Hematopoietic multipotent progenitor cell treated with erythropoietin and hydrocortisone succinate and interleukin-3 and kit ligand, for 4 days (in vitro differentiated cells): Measurements from ENCODE around the gene KRTAP13-3.

Source experiments
- DNase-seq: peaks from one replicate; pipeline ENCODE4 v3.0.0-alpha.2; 2015

KRTAP13-3 gene, protein sequence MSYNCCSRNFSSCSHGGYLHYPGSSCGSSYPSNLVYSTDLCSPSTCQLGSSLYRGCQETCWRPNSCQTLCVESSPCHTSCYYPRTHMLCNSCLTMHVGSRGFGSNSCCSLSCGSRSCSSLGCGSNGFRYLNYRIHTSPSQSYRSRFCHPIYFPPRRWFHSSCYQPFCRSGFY

DNA sequence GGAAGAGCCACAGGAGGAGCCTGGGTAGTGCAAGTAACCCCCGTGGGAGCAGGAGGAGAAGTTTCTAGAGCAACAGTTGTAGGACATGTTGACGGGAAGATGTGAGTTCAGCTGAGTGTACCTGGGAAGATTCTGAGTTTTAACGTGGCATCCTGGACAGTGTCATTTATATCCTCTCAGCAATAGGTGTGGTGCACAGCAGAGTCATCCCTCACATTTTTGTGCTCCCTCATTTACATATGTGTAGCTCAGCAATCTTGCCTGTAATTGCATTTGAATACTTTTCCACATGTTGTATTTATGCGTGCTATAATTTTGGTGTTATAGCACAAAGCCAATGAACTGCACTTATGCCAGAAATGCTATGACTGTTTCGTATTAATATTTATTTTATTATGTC lies at the start of gene KRTAP13-3:
TSS of gene KRTAP13-3 (minus strand) at position 101 of the 400 bp plus-strand sequence. CDS start at position 87, 14 bp downstream.
- no peak for DNase-seq

DNA sequence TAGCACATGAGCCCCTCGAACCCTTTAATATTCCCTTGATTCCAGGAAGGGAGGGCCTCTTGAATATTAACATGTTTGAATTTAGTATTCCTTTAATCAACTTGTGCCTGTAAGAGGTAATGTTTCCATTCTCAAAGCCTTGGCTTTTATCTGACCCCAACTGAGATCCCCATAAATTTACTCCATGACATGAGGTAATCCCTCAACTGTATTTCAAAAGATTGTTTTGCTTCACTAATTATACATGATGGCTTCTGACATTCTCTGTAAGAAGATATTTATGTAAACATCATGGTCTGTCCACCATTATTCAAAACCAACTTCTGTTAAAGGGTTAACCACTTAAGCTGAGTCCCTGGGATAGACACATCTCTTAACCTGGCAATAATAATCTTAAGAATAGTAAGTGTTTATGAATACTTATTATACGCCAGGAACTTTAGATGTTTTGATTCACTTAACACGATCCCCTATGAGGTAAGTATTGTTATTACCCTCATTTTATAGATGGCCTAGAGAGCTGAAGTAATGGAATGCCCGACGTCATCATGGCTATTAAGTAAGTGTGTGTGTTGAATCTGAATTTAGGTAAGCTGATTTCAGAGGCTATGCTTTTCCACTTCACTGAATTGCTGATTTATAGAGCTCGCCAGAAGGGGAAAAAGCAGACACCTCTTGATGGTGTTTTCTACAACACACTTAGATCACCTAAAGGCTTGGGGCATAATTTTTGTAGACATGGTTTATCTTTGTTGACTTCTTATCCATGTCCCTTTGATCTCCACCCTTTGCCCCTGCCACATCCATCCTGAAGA lies 43.4 kb upstream of the KRTAP13-3 start:
- DNase-seq = no peak

DNA sequence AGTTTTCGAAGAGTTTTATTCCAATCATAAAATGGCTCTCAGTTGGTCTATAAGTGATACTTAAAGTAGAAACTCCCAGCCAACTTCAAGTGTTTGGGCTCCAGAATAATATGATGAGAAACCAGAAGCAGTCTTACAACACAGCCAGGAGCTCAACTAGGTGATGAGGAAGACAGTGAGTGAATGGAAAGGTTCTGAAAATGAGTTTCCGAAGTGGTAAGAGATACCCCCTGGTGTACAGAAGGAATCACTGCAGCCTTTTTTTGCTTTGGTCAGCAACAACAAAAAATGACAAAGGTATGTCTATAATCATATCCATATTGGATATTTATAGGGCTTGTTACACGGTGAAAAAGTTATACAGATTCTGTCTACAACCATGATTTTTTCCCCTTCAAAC lies 38.0 kb upstream of the KRTAP13-3 start:
- DNase-seq = peak; percentile 14

DNA sequence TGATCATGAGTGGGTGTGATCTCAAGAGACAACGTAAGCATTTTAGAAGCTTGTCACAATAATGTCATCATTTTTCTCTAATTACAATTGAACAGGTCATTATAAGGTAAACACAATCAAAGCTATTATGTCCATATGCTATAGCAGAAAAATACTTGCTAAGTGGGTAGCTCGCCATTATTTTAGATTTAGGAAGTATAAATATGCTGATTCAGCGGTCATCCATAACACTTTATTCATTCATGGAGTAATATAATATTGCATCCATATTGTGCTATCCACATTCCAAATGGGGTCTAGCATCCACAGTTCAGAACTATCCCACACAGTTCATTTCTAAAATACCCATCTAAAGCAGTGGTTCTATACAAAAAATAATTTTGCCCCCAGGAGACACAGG lies 22.8 kb upstream of the KRTAP13-3 start:
- DNase-seq = no peak

DNA sequence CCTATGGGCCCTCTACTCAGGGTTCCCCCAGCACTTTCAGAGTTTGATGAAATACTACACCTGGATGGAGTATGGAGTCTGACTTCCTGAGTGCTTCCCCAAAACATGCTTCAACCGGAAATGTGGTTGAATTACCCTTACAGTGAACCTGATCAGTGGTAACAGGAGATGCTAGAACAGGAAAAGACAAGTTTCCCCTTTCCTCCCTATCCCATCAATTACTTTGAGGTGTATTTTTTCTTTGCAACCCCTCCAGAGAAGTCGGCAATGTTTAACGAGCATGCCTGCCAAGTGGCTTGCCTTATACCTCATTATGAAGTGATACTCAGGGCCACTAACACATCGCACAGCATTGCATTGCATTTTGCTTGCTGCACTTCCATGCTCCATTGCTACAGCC lies 21.3 kb upstream of the KRTAP13-3 start:
- no peak for DNase-seq

DNA sequence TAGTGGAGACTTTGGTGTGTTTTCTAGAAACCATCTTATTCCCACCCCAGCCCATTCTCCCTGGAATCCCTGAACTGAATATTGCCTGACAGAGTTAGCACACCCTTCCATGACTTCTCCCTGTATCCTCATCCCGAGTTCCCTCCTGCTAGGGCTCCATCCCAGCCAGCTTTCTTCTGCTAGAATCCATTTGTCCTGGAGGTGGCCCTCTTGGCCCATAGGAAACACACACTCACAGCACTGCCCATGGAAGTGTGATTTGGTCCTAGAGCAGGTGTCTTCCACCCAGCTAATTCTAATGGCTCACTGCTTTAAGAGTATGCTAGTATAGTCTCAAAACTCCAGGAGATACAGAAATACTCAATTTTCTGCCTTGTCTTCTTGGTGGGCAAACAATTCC lies 18.5 kb upstream of the KRTAP13-3 start:
- DNase-seq = no peak

DNA sequence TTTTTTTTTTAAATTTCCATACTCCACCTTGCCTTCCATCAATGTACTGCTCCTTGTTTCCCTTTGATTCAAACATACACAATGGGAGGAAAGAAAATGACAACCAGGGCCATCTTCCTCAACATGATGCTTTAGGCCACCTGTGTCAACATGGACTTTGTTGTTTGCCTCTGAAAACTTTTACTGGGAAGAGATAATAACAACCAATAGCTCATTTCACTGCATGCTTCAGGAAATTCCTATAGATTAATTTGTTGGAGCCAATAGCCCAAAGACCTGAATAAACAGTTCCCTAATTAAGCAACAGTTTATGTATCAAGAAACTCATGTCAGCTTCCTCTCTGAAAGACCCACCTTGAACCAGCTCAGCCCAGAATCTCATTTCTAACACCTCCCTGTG lies 17.5 kb upstream of the KRTAP13-3 start:
- DNase-seq = no peak

DNA sequence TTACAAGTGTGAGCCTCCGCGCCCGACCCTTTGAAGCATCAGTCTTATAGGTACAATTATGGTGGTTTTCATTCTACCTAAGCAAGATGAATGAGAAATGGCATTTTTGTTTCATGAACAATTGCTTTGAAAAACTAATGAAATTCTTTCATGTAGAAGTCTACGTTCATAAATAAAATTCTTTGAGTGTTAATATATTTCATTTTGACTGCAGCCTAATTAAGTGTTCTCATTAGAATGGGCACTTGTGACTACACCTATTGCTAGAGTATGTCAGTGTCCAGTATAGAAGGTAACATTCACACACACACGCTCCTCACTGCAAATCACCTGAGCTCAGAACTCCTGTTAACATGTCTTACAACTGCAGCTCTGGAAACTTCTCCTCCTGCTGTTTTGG lies 14.2 kb upstream of the KRTAP13-3 start, which contains the start of gene KRTAP15-1:
TSS of gene KRTAP15-1 (plus strand) at position 301 of the 400 bp plus-strand sequence. CDS start at position 354, 53 bp downstream.
- no peak for DNase-seq

DNA sequence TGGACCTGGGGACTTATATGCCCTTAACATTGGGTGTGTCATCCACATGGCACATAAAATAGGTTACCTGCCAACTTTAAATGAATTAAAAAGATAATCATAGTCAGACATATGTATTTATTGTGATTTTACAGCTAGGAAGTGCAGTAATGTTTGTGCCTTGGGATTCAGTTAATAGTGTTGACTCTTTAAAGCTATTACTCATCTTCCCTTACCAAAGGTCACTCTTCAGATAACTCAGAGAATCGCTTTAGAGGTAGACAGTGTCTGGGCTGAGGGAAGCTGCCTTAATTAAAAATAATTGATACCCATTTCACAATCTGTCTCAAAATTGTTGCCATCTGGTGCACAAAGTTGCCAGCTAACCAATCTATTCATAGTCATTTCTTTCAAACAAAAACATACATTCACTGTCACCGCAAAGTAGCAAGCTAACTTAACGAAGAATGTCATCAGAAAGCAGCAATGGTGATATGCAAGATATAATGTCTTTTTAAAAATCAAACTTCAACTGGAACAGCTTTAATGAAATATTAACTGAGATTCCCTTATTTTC lies 11.4 kb upstream of the KRTAP13-3 start:
- DNase-seq = no peak

DNA sequence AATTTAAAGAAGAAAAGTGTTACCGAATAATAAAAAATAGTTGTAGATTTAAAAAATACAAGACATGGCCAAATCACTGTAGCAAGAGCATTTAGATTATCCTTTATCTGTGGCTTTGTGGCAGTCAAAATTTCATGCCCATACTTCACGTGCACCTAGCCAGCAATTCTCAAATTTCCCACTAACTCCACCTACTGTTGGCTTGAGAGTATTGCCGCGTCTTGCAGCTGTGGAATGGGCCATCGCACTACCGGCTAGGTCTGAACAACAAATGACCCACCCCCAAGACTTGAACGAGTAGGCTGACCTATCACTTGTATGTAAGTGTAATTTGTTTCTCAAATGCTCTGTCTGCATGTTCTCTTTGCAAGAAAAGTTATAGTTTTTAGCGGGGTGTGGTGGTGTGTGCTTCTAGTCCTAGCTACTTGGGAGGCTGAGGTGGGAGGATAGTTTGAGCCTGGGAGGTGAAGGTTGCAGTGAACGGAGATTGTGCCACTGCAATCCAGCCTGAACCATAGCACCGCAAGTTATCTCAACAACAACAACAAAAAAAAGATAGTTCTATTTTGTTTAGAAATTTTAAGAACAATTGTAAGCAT lies 8.4 kb upstream of the KRTAP13-3 start:
- peak; percentile 65 for DNase-seq

DNA sequence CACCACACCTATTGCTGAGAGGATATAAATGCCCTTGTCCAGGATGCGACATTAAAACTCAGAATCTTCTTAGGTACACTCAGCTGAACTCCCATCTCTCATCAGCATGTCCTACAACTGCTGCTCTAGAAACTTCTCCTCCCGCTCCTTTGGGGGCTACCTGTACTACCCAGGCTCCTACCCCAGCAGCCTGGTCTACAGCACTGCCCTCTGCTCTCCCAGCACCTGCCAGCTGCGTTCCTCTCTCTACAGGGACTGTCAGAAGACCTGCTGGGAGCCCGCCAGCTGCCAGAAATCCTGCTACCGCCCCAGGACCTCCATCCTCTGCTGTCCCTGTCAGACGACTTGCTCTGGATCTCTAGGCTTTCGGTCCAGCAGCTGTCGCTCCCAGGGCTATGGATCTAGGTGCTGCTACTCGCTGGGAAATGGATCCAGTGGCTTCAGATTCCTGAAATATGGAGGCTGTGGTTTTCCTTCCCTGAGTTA lies 4.5 kb upstream of the KRTAP13-3 start, which contains the start of gene KRTAP13-4:
TSS of gene KRTAP13-4 (plus strand) at position 51 of the 486 bp plus-strand sequence. CDS start at position 107, 56 bp downstream.
- DNase-seq = no peak

DNA sequence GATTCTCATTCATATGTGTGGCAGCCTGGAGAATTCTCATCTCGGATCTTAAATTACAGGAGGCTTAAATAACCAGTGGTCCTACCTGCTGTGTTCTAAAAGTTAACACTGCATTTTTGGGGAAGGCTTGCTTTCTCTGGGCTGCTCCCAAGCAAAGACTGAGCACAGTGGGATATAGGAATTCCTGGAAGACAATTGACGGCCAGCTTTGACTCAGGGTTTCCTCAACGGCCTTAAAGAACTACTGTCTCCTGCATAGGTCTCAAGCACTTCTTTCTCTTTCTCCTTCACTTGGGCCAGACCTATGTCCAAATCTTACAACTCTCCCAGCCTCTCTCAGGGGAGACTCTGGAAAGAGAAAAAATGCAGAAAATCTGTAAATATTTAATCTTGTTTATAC lies 1.0 kb upstream of the KRTAP13-3 start:
- no peak for DNase-seq

DNA sequence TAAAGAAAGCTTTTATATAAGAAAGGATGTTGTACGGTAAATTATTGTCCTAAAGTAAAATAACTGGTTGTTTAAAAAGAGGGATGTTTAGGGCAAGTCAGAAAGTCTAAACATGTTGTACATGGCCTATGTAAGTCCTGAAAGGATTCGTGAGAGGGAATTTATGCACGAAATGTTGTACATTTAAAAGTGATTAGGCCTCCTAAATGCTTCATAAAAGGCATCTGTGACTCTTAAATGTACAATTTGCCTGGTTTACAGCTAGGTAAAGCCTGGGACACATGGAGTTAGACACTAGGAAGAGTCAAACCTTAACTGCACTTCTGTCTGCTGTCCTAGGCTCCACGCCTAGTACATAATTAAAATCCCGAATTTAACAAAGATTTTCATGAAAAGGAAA lies 9.7 kb downstream of the KRTAP13-3 start:
- no peak for DNase-seq

DNA sequence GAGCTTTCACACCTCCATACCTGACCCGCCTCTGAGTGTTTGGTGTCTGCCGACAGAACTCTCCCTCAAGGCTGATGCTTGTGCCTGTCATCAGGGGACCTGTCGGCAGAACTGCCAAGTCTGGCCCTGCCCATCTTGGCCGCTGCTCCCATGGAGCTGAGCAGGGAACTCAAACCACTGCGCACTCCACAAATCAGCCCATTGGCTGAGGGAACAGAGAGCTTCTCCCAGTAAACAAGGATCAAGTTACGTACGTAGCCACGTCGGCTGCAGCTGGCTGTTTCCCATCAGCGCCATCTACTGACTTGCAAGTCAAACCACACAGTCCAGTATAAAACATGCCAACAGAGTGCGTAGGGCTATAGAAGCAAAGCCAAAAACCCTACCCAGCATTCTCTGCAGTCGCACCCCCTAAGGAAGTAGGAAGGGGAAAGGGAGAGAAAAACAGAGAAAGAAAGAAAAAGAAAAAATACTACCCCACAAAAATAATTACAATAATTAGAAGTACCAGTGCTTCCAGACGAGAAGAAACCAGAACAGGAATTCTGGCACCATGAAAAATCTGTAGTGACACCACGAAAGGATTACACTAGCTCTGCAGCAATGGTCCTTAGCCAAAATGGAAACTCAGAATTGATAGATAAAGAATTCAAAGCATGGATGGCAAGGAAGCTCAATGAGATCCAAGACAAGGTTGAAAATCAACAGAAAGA lies 16.8 kb downstream of the KRTAP13-3 start:
- DNase-seq = peak; percentile 67

DNA sequence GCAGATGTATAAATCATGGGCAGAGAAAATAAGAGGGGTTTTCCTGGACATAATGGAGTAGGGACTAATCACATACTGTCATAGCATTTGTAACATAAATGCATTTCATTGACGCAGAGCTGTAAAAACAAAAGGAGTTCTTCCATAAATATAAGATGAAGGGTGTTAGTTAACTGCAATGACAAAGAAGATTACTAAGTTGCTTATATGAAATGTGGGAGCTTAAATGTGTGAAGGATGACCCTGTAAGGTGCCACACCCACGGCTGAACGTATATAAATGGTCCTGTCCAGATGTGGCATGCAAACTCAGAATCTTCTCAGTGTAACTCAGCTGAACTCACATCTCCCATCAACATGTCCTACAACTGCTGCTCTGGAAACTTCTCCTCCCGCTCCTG lies 30.0 kb downstream of the KRTAP13-3 start, which contains the start of gene KRTAP13-1:
TSS of gene KRTAP13-1 (plus strand) at position 301 of the 400 bp plus-strand sequence. CDS start at position 357, 56 bp downstream.
- DNase-seq = no peak

DNA sequence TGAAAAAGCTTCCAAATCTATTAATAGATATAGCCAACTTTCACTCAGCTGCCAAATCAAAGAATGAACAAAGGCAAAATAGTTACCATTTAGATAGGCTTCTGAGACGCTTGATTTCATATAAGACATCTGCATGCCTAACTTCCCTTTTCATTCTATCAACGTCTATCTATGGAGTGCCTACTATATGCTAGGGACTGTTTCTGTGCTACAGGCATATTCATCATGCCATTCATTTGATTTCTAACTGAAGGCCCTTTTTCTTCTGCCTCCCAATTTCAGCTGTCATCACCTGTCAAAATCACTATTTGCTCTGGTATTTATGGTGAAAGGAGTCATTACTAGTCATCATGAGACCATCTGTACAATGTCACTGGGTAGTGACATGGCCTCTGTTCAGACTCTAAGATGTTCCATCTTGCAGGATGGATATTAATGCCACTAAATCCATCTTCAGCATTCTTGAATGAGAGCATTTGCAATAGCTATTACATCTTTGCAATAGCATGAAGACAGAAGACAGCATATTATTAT lies 34.2 kb downstream of the KRTAP13-3 start:
- no peak for DNase-seq

DNA sequence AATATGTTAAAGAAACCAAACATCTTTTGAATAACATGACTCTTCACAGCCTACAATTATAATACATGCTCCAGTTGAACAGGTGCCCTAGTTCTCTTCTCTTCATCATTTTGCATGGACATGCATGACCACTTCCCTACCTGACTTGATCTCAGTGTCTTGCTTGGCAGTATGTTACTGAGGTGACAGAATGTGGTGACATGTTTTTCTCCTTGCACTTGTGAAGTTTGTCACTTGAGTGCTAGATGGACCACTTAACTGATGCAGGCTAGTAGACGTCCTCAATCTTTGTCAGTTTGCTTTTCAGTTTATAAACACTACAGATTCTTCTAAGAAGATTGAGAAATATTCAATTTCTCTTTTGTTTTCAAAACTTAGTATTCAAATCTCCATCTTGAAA lies 43.5 kb downstream of the KRTAP13-3 start:
- no peak for DNase-seq
